HG03378 (cell line): ENCODE data around the gene ANKDD1A.

Source experiments
- ATAC-seq: cut with Tn5 transposase; IDR thresholded peaks from one replicate; pipeline ENCODE4 v1.9.1; 2021; ENCODE audit warnings: mild to moderate bottlenecking, moderate library complexity; ENCODE audit not compliant: unreplicated experiment

The ANKDD1A gene

GRCh38 chr15:64911311-64912186 is at the start of gene ANKDD1A:
Gene ANKDD1A, plus strand, starts transcription at chr15:64911902. Its CDS starts 29 bp downstream, at chr15:64911931.
- ATAC-seq: no peak

- no peak for ATAC-seq
Measured at GRCh38 chr15:64861960-64862359, 49.7 kb upstream of the ANKDD1A start.

GRCh38 chr15:64862408-64862807 is 49.3 kb upstream of the ANKDD1A start:
- ATAC-seq: no peak

GRCh38 chr15:64864068-64864467 is 47.6 kb upstream of the ANKDD1A start:
- no peak for ATAC-seq

GRCh38 chr15:64865126-64865997 is 46.3 kb upstream of the ANKDD1A start:
- no peak for ATAC-seq

GRCh38 chr15:64865998-64866520 is 45.6 kb upstream of the ANKDD1A start:
- ATAC-seq: no peak

GRCh38 chr15:64869501-64869900 is 42.2 kb upstream of the ANKDD1A start:
- ATAC-seq: no peak

- no peak for ATAC-seq
Measured at GRCh38 chr15:64870353-64870752, 41.3 kb upstream of the ANKDD1A start.

GRCh38 chr15:64875641-64876223 is 36.0 kb upstream of the ANKDD1A start:
- no peak for ATAC-seq

- no peak for ATAC-seq
Measured at GRCh38 chr15:64877435-64877834, 34.3 kb upstream of the ANKDD1A start.

GRCh38 chr15:64878705-64879104 is 33.0 kb upstream of the ANKDD1A start:
- ATAC-seq: no peak

- peak; percentile 52 for ATAC-seq
Measured at GRCh38 chr15:64883100-64883581, 28.6 kb upstream of the ANKDD1A start.

- ATAC-seq: peak; percentile 43
Measured at GRCh38 chr15:64883997-64884511, 27.6 kb upstream of the ANKDD1A start.

- ATAC-seq: no peak
Measured at GRCh38 chr15:64884679-64885078, 27.0 kb upstream of the ANKDD1A start.

- ATAC-seq: no peak
Measured at GRCh38 chr15:64888336-64888735, 23.4 kb upstream of the ANKDD1A start.

GRCh38 chr15:64891561-64891960 is 20.1 kb upstream of the ANKDD1A start:
- no peak for ATAC-seq

GRCh38 chr15:64892847-64893403 is 18.8 kb upstream of the ANKDD1A start:
- no peak for ATAC-seq

- ATAC-seq: peak; percentile 62
Measured at GRCh38 chr15:64893481-64894394, 18.0 kb upstream of the ANKDD1A start.

- no peak for ATAC-seq
Measured at GRCh38 chr15:64894395-64895056, 17.2 kb upstream of the ANKDD1A start.
